Mesothelial cell of epicardium (in vitro differentiated cells): ENCODE results near the gene OR52L1. TPM values are rescaled to one million over a fixed set of nuclear protein-coding genes. Genes with fewer than 3 reads are reported as not detected.
"Not testable (repeated sequence)": the region's sequence is repeated elsewhere in the genome, so short reads cannot be mapped to it uniquely, and the experiment has no call there.

Experiments
- DNase-seq, 2 experiments: peaks; one replicate each; pipeline ENCODE4 v3.0.0; 2021; ENCODE audit warnings: low spot score in 2 of 2; ENCODE audit not compliant: unreplicated experiment in 2 of 2
- H3K27ac Mint-ChIP-seq: 2 replicates; pipeline ENCODE4 v1.8.0; 2021; ENCODE audit warnings: mixed read lengths
- H3K27me3 Mint-ChIP-seq: 2 replicates; pipeline ENCODE4 v1.8.0; 2021; ENCODE audit warnings: low read depth, mixed read lengths
- H3K36me3 Mint-ChIP-seq: 2 replicates; pipeline ENCODE4 v1.8.0; 2021; ENCODE audit warnings: mixed read lengths
- H3K4me1 Mint-ChIP-seq: 2 replicates; pipeline ENCODE4 v1.8.0; 2021; ENCODE audit warnings: mixed read lengths
- H3K4me3 Mint-ChIP-seq: 2 replicates; pipeline ENCODE4 v1.8.0; 2021; ENCODE audit warnings: mild to moderate bottlenecking, moderate library complexity, mixed read lengths
- H3K9me3 Mint-ChIP-seq: 2 replicates; pipeline ENCODE4 v1.8.0; 2021; ENCODE audit warnings: mixed read lengths
- CTCF ChIP-seq: fragments of 200-600 bp; sonication (generic); IDR thresholded peaks from one replicate; pipeline ENCODE4 v1.5.0; 2021; ENCODE audit warnings: antibody characterized with exemption; ENCODE audit not compliant: unreplicated experiment
- total RNA-seq: library from RNA; stranded (reverse); gene quantifications from 3 replicates; pipeline ENCODE4 v1.2.1, GENCODE V29; 2021

OR52L1 gene
- total RNA-seq, 1 donor from 2014 or later, result not detected

GRCh38 chr11:5973530-5973929 lies 13.3 kb downstream of the OR52L1 start:
- no peak for DNase-seq
- Mint-ChIP-seq H3K27ac (no peak overlapping the region), H3K4me3 (no peak overlapping the region), H3K4me1 (no peaks in the 10 kb centered on the region), H3K9me3 (peaks cover 23% of the 10 kb centered on the region), H3K27me3 (peaks cover 16% of the 10 kb centered on the region), H3K36me3 (no peaks in the 10 kb centered on the region)
- TF ChIP-seq CTCF, result no peak

GRCh38 chr11:5968394-5968793 lies 18.4 kb downstream of the OR52L1 start, which contains the start of gene OR56A5:
Gene OR56A5 (minus strand): TSS chr11:5968494. CDS start chr11:5968494, 0 bp downstream.
- H3K36me3 Mint-ChIP-seq, result no peaks in the 10 kb centered on the region
- no peaks in the 10 kb centered on the region for H3K4me1 Mint-ChIP-seq
- no peak within 1 kb of the TSS for H3K27ac Mint-ChIP-seq
- TF ChIP-seq CTCF, result no peak
- H3K4me3 Mint-ChIP-seq, result no peak within 1 kb of the TSS
- DNase-seq, result no peak
- peaks cover 16% of the 10 kb centered on the region for H3K27me3 Mint-ChIP-seq
- peaks cover 31% of the 10 kb centered on the region for H3K9me3 Mint-ChIP-seq

- Mint-ChIP-seq H3K4me1 (no peaks in the 10 kb centered on the region), H3K9me3 (peaks cover 38% of the 10 kb centered on the region), H3K27ac (no peak overlapping the region), H3K36me3 (no peaks in the 10 kb centered on the region), H3K27me3 (peaks cover 16% of the 10 kb centered on the region), H3K4me3 (no peak overlapping the region)
- DNase-seq, result no peak
- TF ChIP-seq CTCF, result no peak
These were observed 19.1 kb downstream of the OR52L1 start for GRCh38 chr11:5967708-5968107.

GRCh38 chr11:5966958-5967357 lies 19.8 kb downstream of the OR52L1 start:
- peaks cover 16% of the 10 kb centered on the region for H3K27me3 Mint-ChIP-seq
- no peaks in the 10 kb centered on the region for H3K4me1 Mint-ChIP-seq
- TF ChIP-seq CTCF, result no peak
- no peak overlapping the region for H3K4me3 Mint-ChIP-seq
- no peaks in the 10 kb centered on the region for H3K36me3 Mint-ChIP-seq
- peaks cover 41% of the 10 kb centered on the region for H3K9me3 Mint-ChIP-seq
- no peak overlapping the region for H3K27ac Mint-ChIP-seq
- DNase-seq, result no peak

GRCh38 chr11:5960704-5961320 lies 26.0 kb downstream of the OR52L1 start:
- DNase-seq, H3K27me3 Mint-ChIP-seq, H3K27ac Mint-ChIP-seq, H3K36me3 Mint-ChIP-seq, H3K4me1 Mint-ChIP-seq, H3K4me3 Mint-ChIP-seq: not testable (repeated sequence)
- peaks cover 50% of the 10 kb centered on the region for H3K9me3 Mint-ChIP-seq

GRCh38 chr11:5955586-5955985 lies 31.2 kb downstream of the OR52L1 start:
- Mint-ChIP-seq H3K4me1 (no peaks in the 10 kb centered on the region), H3K36me3 (no peaks in the 10 kb centered on the region)

More at GRCh38 chr11:5955586-5955985, 31.2 kb downstream of the OR52L1 start:
- Mint-ChIP-seq H3K4me3 (no peak overlapping the region), H3K9me3 (peaks cover 14% of the 10 kb centered on the region), H3K27me3 (no peaks in the 10 kb centered on the region), H3K27ac (no peak overlapping the region)
- no peak for TF ChIP-seq CTCF
- no peak for DNase-seq
